Ovary (tissue), 9 donors: ENCODE results near the gene C1QA. TPM values are rescaled to one million over a fixed set of nuclear protein-coding genes. Genes with fewer than 3 reads are reported as not detected.

Experiments
- DNase-seq, 5 donors: peaks; one replicate each; pipeline ENCODE4 v3.0.0-alpha.2; 2019 to 2020
- H3K27ac ChIP-seq, 2 donors: fragments of 200-600 bp; one replicate each; pipeline versions ENCODE4 v1.5.1 to v1.8.0; 2019 to 2022
- H3K27me3 ChIP-seq: fragments of 200-600 bp; one replicate; pipeline ENCODE4 v1.8.0; 2022
- H3K36me3 ChIP-seq: fragments of 200-600 bp; sonication (generic); one replicate; pipeline ENCODE4 v1.5.1; 2019
- H3K4me1 ChIP-seq: one replicate; pipeline ENCODE4 v1.8.1; 2013; ENCODE audit warnings: mild to moderate bottlenecking, moderate library complexity; ENCODE audit not compliant: insufficient read depth
- H3K4me3 ChIP-seq: fragments of 200-600 bp; sonication (generic); one replicate; pipeline ENCODE4 v1.5.1; 2017
- H3K9me3 ChIP-seq, 2 donors: fragments of 200-600 bp in 1 of 2; sonication (generic) in 1 of 2; one replicate each; pipeline versions ENCODE4 v1.5.1 to v1.8.1; 2013 to 2019; ENCODE audit warnings: mild to moderate bottlenecking in 1 of 2, moderate library complexity in 1 of 2
- CTCF ChIP-seq, 3 donors: fragments of 450-650 bp in 2 of 3; fragments of 200-600 bp in 1 of 3; IDR thresholded peaks; one replicate each; pipeline versions ENCODE4 v1.5.1 to v1.8.0; 2016 to 2022; ENCODE audit warnings: antibody characterized with exemption in 3 of 3, mild to moderate bottlenecking in 1 of 3
- EP300 ChIP-seq: sonication (generic); formaldehyde crosslinking; IDR thresholded peaks from one replicate; pipeline ENCODE4 v1.6.1; 2017; ENCODE audit warnings: antibody characterized with exemption
- POLR2A ChIP-seq: fragments of 450-650 bp; IDR thresholded peaks from one replicate; pipeline ENCODE4 v1.6.1; 2017; ENCODE audit warnings: antibody characterized with exemption, mild to moderate bottlenecking, moderate library complexity
- WGBS, 3 donors: extraction: QIAGEN DNeasy Blood & Tissue Kit in 1 of 3; methylation state at CpG; one replicate each; pipeline versions ENCODE4 v1.1.5 to v1.1.7; 2013 to 2017; 5-methylcytosine and 5-hydroxymethylcytosine counted together
- intact Hi-C, 4 donors: fragments of 100-400 bp; cut with DNase I; formaldehyde crosslinking; loops; one replicate each; pipeline versions ENCODE4 v1.11.0 to v1.15.1; 2022 to 2023
- polyA plus RNA-seq, 2 donors: library from polyadenylated mRNA; stranded (reverse); fragments of 200-250 nt in 1 of 2; fragments of 350-450 nt in 1 of 2; fragmentation: Illumina TruSeq in 1 of 2; extraction: RNeasy Lipid Tissue Mini Kit (QIAGEN cat#74804) in 1 of 2; gene quantifications; one replicate each; pipeline ENCODE4 v1.2.3, GENCODE V29; 2013 to 2014
- total RNA-seq, 7 donors: library from RNA; depleted of rRNA in 2 of 7; stranded (reverse); fragments of >200 nt in 2 of 7; fragmentation: NEBNext Ultra II Directional in 3 of 7; extraction: Animal tissue kit (Norgen Biotek cat#: 25700) in 3 of 7; gene quantifications; one replicate each; pipeline versions ENCODE4 v1.1.0 to v1.2.4, GENCODE V29; 2016 to 2023
- donor health status: DM: no; HTN: no; CAD: no; lungs with moderate emphysema.
- donor health status: DM: no; HTN: no; CAD: no.
- donor health status: Bipolar disorder and iron deficiency.
- donor health status: DM: yes; HTN: yes; CAD: no.
- donor health status: DM: no; HTN: no; CAD: no.
- donor health status: DM: yes; HTN: yes; CAD: no.

The C1QA gene
- total and polyA plus RNA-seq, 9 donors: 26.8 to 89.6 (median 52.7) TPM

GRCh38 chr1:22616571-22616970 lies 19.9 kb upstream of the C1QA start:
- no peak overlapping the region for H3K27ac ChIP-seq
- no peaks in the 10 kb centered on the region for H3K27me3 ChIP-seq
- H3K4me3 ChIP-seq: no peak overlapping the region
- WGBS, 3 donors: 55 to 63% (median 59%) methylated on average over 6 to 11 of the region's 11 CpGs
- H3K4me1 ChIP-seq: no peaks in the 10 kb centered on the region
- no peaks in the 10 kb centered on the region for H3K9me3 ChIP-seq
- H3K36me3 ChIP-seq: no peaks in the 10 kb centered on the region
- DNase-seq: no peak
- no peak for TF ChIP-seq EP300
- intact Hi-C loops: no loop called here

GRCh38 chr1:22618056-22618455 lies 18.4 kb upstream of the C1QA start:
- Histone ChIP-seq H3K27ac (no peak overlapping the region), H3K4me1 (no peaks in the 10 kb centered on the region), H3K9me3 (no peaks in the 10 kb centered on the region), H3K4me3 (no peak overlapping the region), H3K27me3 (no peaks in the 10 kb centered on the region), H3K36me3 (no peaks in the 10 kb centered on the region)
- intact Hi-C loops: no loop called here
- TF ChIP-seq POLR2A (no peak), CTCF (IDR thresholded peaks at IDR 0.05) (no peak), EP300 (no peak)
- no peak for DNase-seq
- 27 to 42% (median 32%) methylated on average over 16 of the region's 16 CpGs for WGBS, 3 donors

- H3K27me3 ChIP-seq: no peaks in the 10 kb centered on the region
- no peaks in the 10 kb centered on the region for H3K9me3 ChIP-seq
- no peak for DNase-seq
- TF ChIP-seq EP300: no peak
- TF ChIP-seq POLR2A: no peak
- H3K27ac ChIP-seq: no peak overlapping the region
- intact Hi-C loops: no loop called here
- H3K36me3 ChIP-seq: no peaks in the 10 kb centered on the region
- H3K4me3 ChIP-seq: no peak overlapping the region
- no peaks in the 10 kb centered on the region for H3K4me1 ChIP-seq
- WGBS, 3 donors: 65 to 73% (median 67%) methylated on average over 7 of the region's 7 CpGs
These were observed 17.2 kb upstream of the C1QA start for GRCh38 chr1:22619252-22619651.

GRCh38 chr1:22619798-22620197 lies 16.6 kb upstream of the C1QA start:
- no peaks in the 10 kb centered on the region for H3K4me1 ChIP-seq
- intact Hi-C loops: no loop called here
- no peaks in the 10 kb centered on the region for H3K36me3 ChIP-seq
- H3K27ac ChIP-seq: no peak overlapping the region
- 30 to 44% (median 32%) methylated on average over 12 of the region's 12 CpGs for WGBS, 3 donors
- H3K4me3 ChIP-seq: no peak overlapping the region
- no peaks in the 10 kb centered on the region for H3K9me3 ChIP-seq
- no peaks in the 10 kb centered on the region for H3K27me3 ChIP-seq
- TF ChIP-seq POLR2A: no peak
- no peak for TF ChIP-seq EP300
- TF ChIP-seq CTCF (IDR thresholded peaks at IDR 0.05): no peak
- DNase-seq: no peak

- H3K27me3 ChIP-seq: no peaks in the 10 kb centered on the region
- no peaks in the 10 kb centered on the region for H3K36me3 ChIP-seq
- no peaks in the 10 kb centered on the region for H3K9me3 ChIP-seq
- no peak overlapping the region for H3K4me3 ChIP-seq
- DNase-seq: no peak
- TF ChIP-seq EP300 (no peak), CTCF (IDR thresholded peaks at IDR 0.05) (no peak), POLR2A (no peak)
- 39 to 50% (median 39%) methylated on average over 4 of the region's 4 CpGs for WGBS, 3 donors
- no peak overlapping the region for H3K27ac ChIP-seq
- no peaks in the 10 kb centered on the region for H3K4me1 ChIP-seq
- intact Hi-C loops: no loop called here
These were observed 14.7 kb upstream of the C1QA start for GRCh38 chr1:22621761-22622160.
